A549 (cell line): Measurements from ENCODE around the gene SELENOK. TPM values are rescaled to one million over a fixed set of nuclear protein-coding genes. Genes with fewer than 3 reads are reported as not detected.

Source experiments
- ATAC-seq, 2 experiments: fragments of 200-7000 bp in 1 of 2; fragments of >200 bp in 1 of 2; cut with Nextera tagmentation in 1 of 2; cut with Tn5 transposase in 1 of 2; 3 replicates each; pipeline versions ENCODE4 v1.8.0 to v1.9.1; 2018 to 2020; ENCODE audit warnings: mild to moderate bottlenecking in 1 of 2, moderate library complexity in 1 of 2
- CTCF ChIA-PET: fragments of 300-600 bp; sonication (Branson Sonifier 250); formaldehyde crosslinking; extraction: SDS; loops from one replicate; lab custom pipeline; 2021; ENCODE audit warnings: antibody characterized with exemption, inconsistent platforms; lab: Yijun Ruan, JAX
- POLR2A ChIA-PET: fragments of 350-600 bp; formaldehyde crosslinking; extraction: SDS; loops from one replicate; lab custom pipeline; 2021; ENCODE audit warnings: antibody characterized with exemption, inconsistent platforms; lab: Yijun Ruan, JAX
- DNase-seq, 2 experiments: peaks; one replicate each; pipeline versions ENCODE4 v3.0.0 to v3.0.0-alpha.2; 2011 to 2016; ENCODE audit warnings: low read depth in 1 of 2, low spot score in 1 of 2
- FAIRE-seq: peaks from 2 replicates; lab custom pipeline; 2011; peaks lifted over from hg19 to GRCh38; lab: Jason Lieb, UNC
- H3K27ac ChIP-seq, 2 experiments: fragments of >200 bp; sonication (Bioruptor Twin); formaldehyde crosslinking; 3 replicates each; pipeline ENCODE4 v1.5.1; 2016 to 2017
- H3K4me1 ChIP-seq: fragments of >200 bp; sonication (Bioruptor Twin); formaldehyde crosslinking; 3 replicates; pipeline ENCODE4 v1.6.1; 2016
- H3K4me2 ChIP-seq: fragments of >200 bp; sonication (Bioruptor Twin); formaldehyde crosslinking; 3 replicates; pipeline ENCODE4 v1.6.1; 2016
- H3K4me3 ChIP-seq: fragments of >200 bp; sonication (Bioruptor Twin); formaldehyde crosslinking; 3 replicates; pipeline ENCODE4 v1.5.1; 2016
- H3K9me3 ChIP-seq: fragments of >200 bp; sonication (Bioruptor Twin); formaldehyde crosslinking; 3 replicates; pipeline ENCODE4 v1.6.1; 2016
- BHLHE40 ChIP-seq: IDR thresholded peaks from 2 replicates; pipeline ENCODE4 v1.6.1; 2012; ENCODE audit warnings: low read depth, low read length, inconsistent platforms
- EHF ChIP-seq: fragments of 250-450 bp; sonication (Bioruptor Pico); IDR thresholded peaks from 2 replicates; pipeline ENCODE4 v1.5.0; 2020; ENCODE audit warnings: mild to moderate bottlenecking
- ESRRA ChIP-seq: fragments of 150-350 bp; IDR thresholded peaks from 2 replicates; pipeline ENCODE4 v1.6.1; 2014; ENCODE audit warnings: mild to moderate bottlenecking, low read length, borderline replicate concordance
- HOXB5 ChIP-seq: fragments of 250-450 bp; sonication (Bioruptor Pico); IDR thresholded peaks from 2 replicates; pipeline ENCODE4 v1.5.0; 2020; ENCODE audit warnings: mild to moderate bottlenecking, moderate library complexity
- KDM1A ChIP-seq: fragments of 200-600 bp; sonication (generic); IDR thresholded peaks from 2 replicates; pipeline ENCODE4 v1.6.1; 2016; ENCODE audit warnings: low read depth, mild to moderate bottlenecking
- KDM5A ChIP-seq: fragments of 200-600 bp; sonication (generic); IDR thresholded peaks from 2 replicates; pipeline ENCODE4 v1.6.1; 2016; ENCODE audit warnings: antibody characterized with exemption, mild to moderate bottlenecking
- NFE2L2 ChIP-seq: fragments of 150-350 bp; conservative IDR thresholded peaks from 2 replicates; pipeline ENCODE4 v1.6.1; 2014; ENCODE audit warnings: low read length
- PHF8 ChIP-seq: fragments of 200-600 bp; sonication (generic); IDR thresholded peaks from 2 replicates; pipeline ENCODE4 v1.6.1; 2016; ENCODE audit warnings: low read depth, mild to moderate bottlenecking, antibody characterized with exemption, moderate library complexity, borderline replicate concordance
- RAD21 ChIP-seq, 2 experiments: fragments of >200 bp in 1 of 2; sonication (Bioruptor Twin) in 1 of 2; formaldehyde crosslinking in 1 of 2; IDR thresholded peaks in 1 of 2; conservative IDR thresholded peaks in 1 of 2; 2 replicates in 1 of 2; 3 replicates in 1 of 2; pipeline ENCODE4 v1.6.1; 2012 to 2018; ENCODE audit warnings: inconsistent platforms in 1 of 2
- RFX5 ChIP-seq: fragments of 450-650 bp; IDR thresholded peaks from 2 replicates; pipeline ENCODE4 v1.7.1; 2014; ENCODE audit warnings: antibody characterized with exemption, mild to moderate bottlenecking, moderate library complexity
- SMC3 ChIP-seq: fragments of >200 bp; sonication (Bioruptor Twin); formaldehyde crosslinking; IDR thresholded peaks from 3 replicates; pipeline ENCODE4 v1.6.1; 2018; ENCODE audit warnings: inconsistent platforms
- WGBS: methylation state at CpG from one replicate; pipeline ENCODE4 v1.1.6; 2017; ENCODE audit errors: missing lambda C conversion rate; 5-methylcytosine and 5-hydroxymethylcytosine counted together
- polyA plus RNA-seq, 4 experiments: library from polyadenylated mRNA; depleted of rRNA in 3 of 4; stranded (reverse); fragments of >200 nt; fragmentation: RNase III in 1 of 4; extraction: RNeasy Plus Mini Kit Qiagen cat#74134 plus additional on column Dnase treatment in 1 of 4; gene quantifications; 2 replicates in 3 of 4; 3 replicates in 1 of 4; pipeline ENCODE4 v1.2.3, GENCODE V29; 2011 to 2017
- TF ChIP-seq, protein P1 (sequence below): fragments of >200 bp; sonication (Bioruptor Twin); formaldehyde crosslinking; IDR thresholded peaks from 3 replicates; pipeline ENCODE4 v1.6.1; 2016
- TF ChIP-seq, protein P2 (sequence below): fragments of >200 bp; sonication (Bioruptor Twin); formaldehyde crosslinking; IDR thresholded peaks from 3 replicates; pipeline ENCODE4 v1.5.1; 2016

SELENOK gene
- polyA plus RNA-seq, 2 of the 4 experiments (the other 2 are of a cell fraction), result 44.3 to 54.3 TPM

DNA sequence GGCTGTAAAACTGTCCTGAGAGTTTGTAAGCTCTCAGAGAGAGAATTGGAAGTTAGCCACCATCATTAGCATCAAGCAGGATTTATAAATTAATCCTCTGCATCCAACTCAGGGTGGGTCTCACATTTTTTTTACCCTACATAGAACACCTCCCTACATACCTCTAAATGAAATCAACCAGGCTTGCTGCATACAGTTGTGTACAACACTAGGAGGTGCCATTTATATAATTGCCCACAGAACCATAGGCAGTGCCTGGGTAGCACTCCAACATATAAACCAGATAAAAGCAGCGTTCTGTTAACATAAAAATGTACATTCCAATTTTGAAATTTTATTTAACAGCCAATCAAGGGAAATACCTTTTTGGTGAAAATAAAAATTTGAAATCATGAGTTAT lies 48.2 kb upstream of the SELENOK start:
- no peak overlapping the region for H3K4me3 ChIP-seq
- TF ChIP-seq ESRRA (no peak), EHF (CRISPR knock-in tag) (no peak), RAD21 (conservative IDR thresholded peaks at IDR 0.05 in 1 of 2, IDR thresholded peaks at IDR 0.05 in 1 of 2) (no peak), SMC3 (no peak), KDM5A (no peak), KDM1A (no peak)
- TF ChIP-seq, protein P1, sequence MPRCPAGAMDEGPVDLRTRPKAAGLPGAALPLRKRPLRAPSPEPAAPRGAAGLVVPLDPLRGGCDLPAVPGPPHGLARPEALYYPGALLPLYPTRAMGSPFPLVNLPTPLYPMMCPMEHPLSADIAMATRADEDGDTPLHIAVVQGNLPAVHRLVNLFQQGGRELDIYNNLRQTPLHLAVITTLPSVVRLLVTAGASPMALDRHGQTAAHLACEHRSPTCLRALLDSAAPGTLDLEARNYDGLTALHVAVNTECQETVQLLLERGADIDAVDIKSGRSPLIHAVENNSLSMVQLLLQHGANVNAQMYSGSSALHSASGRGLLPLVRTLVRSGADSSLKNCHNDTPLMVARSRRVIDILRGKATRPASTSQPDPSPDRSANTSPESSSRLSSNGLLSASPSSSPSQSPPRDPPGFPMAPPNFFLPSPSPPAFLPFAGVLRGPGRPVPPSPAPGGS, result no peak
- TF ChIP-seq, all 56 proteins: peak for 0
- Histone ChIP-seq H3K27ac (no peak overlapping the region), H3K4me2 (no peak overlapping the region), H3K4me1 (no peaks in the 10 kb centered on the region), H3K9me3 (peaks cover 8% of the 10 kb centered on the region; the same call in 2 of the 3 replicates)
- CTCF ChIA-PET, result interaction anchor here (1.6 to 2.6 kb wide), 4 partner anchors 24 to 434 kb away, joined by 4 to 12 read pairs (median 10); no protein-coding TSS in a partner anchor
- DNase-seq, result no peak
- no peak for FAIRE-seq
- ATAC-seq, result no peak
- POLR2A ChIA-PET, result no interaction called here
- 5% methylated on average over 1 of the region's 1 CpG for WGBS

DNA sequence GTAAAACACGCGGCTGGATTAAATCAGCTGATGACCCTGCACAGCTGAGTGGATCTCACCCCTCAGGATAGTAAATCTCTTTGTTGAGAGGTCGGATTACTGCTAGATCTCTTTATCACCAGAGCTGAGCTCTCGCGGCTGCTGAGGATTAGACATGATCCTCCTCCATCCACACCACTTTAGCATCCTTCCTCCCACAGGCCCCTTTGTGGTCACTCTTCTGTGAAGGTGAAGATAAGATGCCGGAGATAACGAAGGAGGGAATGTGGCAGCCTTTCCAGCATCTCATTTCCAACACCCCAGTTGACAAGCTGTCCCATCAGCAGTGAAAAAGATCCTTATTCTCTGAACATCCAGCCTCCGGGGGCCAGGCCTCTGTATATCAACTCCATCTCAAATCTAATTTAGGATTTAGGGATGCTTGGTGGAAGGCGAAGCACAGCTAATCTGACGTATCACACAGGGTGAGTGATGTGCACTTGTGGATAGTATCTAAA lies 47.5 kb upstream of the SELENOK start:
- Histone ChIP-seq H3K9me3 (peaks cover 8% of the 10 kb centered on the region; the same call in 2 of the 3 replicates), H3K27ac (no peak overlapping the region)
- ATAC-seq (no peak), FAIRE-seq (no peak)
- CTCF ChIA-PET, result interaction anchor here (0.6 to 3.0 kb wide), 31 partner anchors 8 to 938 kb away, joined by 3 to 21 read pairs (median 3); no protein-coding TSS in a partner anchor
- TF ChIP-seq, protein P2, sequence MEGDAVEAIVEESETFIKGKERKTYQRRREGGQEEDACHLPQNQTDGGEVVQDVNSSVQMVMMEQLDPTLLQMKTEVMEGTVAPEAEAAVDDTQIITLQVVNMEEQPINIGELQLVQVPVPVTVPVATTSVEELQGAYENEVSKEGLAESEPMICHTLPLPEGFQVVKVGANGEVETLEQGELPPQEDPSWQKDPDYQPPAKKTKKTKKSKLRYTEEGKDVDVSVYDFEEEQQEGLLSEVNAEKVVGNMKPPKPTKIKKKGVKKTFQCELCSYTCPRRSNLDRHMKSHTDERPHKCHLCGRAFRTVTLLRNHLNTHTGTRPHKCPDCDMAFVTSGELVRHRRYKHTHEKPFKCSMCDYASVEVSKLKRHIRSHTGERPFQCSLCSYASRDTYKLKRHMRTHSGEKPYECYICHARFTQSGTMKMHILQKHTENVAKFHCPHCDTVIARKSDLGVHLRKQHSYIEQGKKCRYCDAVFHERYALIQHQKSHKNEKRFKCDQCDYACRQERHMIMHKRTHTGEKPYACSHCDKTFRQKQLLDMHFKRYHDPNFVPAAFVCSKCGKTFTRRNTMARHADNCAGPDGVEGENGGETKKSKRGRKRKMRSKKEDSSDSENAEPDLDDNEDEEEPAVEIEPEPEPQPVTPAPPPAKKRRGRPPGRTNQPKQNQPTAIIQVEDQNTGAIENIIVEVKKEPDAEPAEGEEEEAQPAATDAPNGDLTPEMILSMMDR, result no peak
- TF ChIP-seq PHF8 (no peak), KDM5A (no peak)
- TF ChIP-seq, all 56 proteins: peak for 0
- Histone ChIP-seq H3K4me2 (no peak overlapping the region), H3K4me3 (no peak overlapping the region), H3K4me1 (no peaks in the 10 kb centered on the region)
- POLR2A ChIA-PET, result no interaction called here
- DNase-seq, result no peak
- 52% methylated on average over 10 of the region's 10 CpGs for WGBS

DNA sequence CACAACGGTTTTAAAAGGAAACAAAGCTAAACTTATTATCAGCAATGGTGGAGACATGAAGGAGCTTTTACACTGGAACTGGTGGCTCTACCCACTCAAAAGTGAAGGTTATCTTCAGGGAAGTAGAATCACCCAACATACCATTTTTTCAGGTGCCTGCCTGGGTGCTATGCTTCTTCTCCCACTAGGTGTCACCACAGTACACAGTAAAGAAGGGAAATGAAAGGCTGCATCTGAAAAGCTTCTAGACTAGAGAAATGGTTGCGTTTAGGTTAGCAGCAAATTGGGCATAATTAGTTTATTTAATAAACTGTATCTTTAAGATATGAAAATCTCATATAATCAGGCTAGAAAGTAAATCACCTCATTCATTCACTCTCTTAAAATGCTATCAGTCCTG lies 47.0 kb upstream of the SELENOK start:
- POLR2A ChIA-PET, result no interaction called here
- DNase-seq (peak; percentile 30 to 44), ATAC-seq (peak; percentile 81 to 83; a peak in 5 of 6 replicates), FAIRE-seq (no peak)
- 28% methylated on average over 2 of the region's 2 CpGs for WGBS
- H3K4me1 ChIP-seq, result no peaks in the 10 kb centered on the region
- peaks cover 8% of the 10 kb centered on the region; the same call in 2 of the 3 replicates for H3K9me3 ChIP-seq
- no peak overlapping the region for H3K27ac ChIP-seq
- TF ChIP-seq SMC3, result peak; percentile 52; the same call in 2 of the 3 replicates
- no peak for TF ChIP-seq HOXB5 (CRISPR knock-in tag)
- no peak for TF ChIP-seq KDM1A
- no peak for TF ChIP-seq NFE2L2
- peak; percentile 75 to 82 for TF ChIP-seq RAD21 (conservative IDR thresholded peaks at IDR 0.05 in 1 of 2, IDR thresholded peaks at IDR 0.05 in 1 of 2)
- TF ChIP-seq, protein P2, result peak; percentile 69
- no peak for TF ChIP-seq RFX5
- TF ChIP-seq BHLHE40, result no peak
- peak overlapping the region; percentile 37; the same call in 1 of the 3 replicates for H3K4me2 ChIP-seq
- CTCF ChIA-PET, result interaction anchor here (0.6 to 3.0 kb wide), 33 partner anchors 9 to 939 kb away, joined by 3 to 21 read pairs (median 3); no protein-coding TSS in a partner anchor
- no peak overlapping the region for H3K4me3 ChIP-seq
